Kidney (tissue), 14 donors: ENCODE results near the gene ABL2. TPM values are rescaled to one million over a fixed set of nuclear protein-coding genes. Genes with fewer than 3 reads are reported as not detected.
"Not testable (repeated sequence)": the region's sequence is repeated elsewhere in the genome, so short reads cannot be mapped to it uniquely, and the experiment has no call there.

ENCODE experiments used
- DNase-seq, 5 donors: peaks; one replicate each; pipeline ENCODE4 v3.0.0-alpha.2; 2013 to 2020
- FAIRE-seq: peaks from 2 replicates; lab custom pipeline; 2012; peaks lifted over from hg19 to GRCh38; lab: Jason Lieb, UNC
- H3K27ac ChIP-seq, 2 donors: one replicate each; pipeline ENCODE4 v1.7.0; 2013; ENCODE audit warnings: low read depth in 2 of 2, low read length in 2 of 2, inconsistent platforms in 1 of 2
- H3K27me3 ChIP-seq: one replicate; pipeline ENCODE4 v1.7.1; 2013; ENCODE audit warnings: low read length, inconsistent platforms; ENCODE audit not compliant: control insufficient read depth, insufficient read depth
- H3K36me3 ChIP-seq, 3 donors: one replicate each; pipeline versions ENCODE4 v1.7.0 to v1.7.1; 2013; ENCODE audit warnings: low read length in 3 of 3, control low read depth in 1 of 3, inconsistent platforms in 1 of 3; ENCODE audit not compliant: insufficient read depth in 3 of 3, control insufficient read depth in 2 of 3
- H3K4me1 ChIP-seq, 3 donors: one replicate each; pipeline versions ENCODE4 v1.7.0 to v1.7.1; 2013; ENCODE audit warnings: low read length in 3 of 3, inconsistent platforms in 1 of 3, low read depth in 1 of 3; ENCODE audit not compliant: control insufficient read depth in 2 of 3, insufficient read depth in 2 of 3
- H3K4me3 ChIP-seq, 3 donors: one replicate each; pipeline versions ENCODE4 v1.7.0 to v1.8.1; 2013; ENCODE audit warnings: low read length in 3 of 3, control low read depth in 1 of 3, inconsistent platforms in 1 of 3
- H3K9ac ChIP-seq, 3 donors: one replicate each; pipeline versions ENCODE4 v1.7.0 to v1.7.1; 2013; ENCODE audit warnings: low read length in 3 of 3, control low read depth in 1 of 3, inconsistent platforms in 1 of 3
- H3K9me3 ChIP-seq, 3 donors: one replicate each; pipeline versions ENCODE4 v1.7.0 to v1.7.1; 2013; ENCODE audit warnings: low read length in 3 of 3, control low read depth in 1 of 3, inconsistent platforms in 1 of 3; ENCODE audit not compliant: control insufficient read depth in 2 of 3, insufficient read depth in 1 of 3
- CTCF ChIP-seq: IDR thresholded peaks from 3 replicates; pipeline ENCODE4 v1.5.1; 2012; ENCODE audit warnings: mild to moderate bottlenecking, moderate library complexity, borderline replicate concordance; ENCODE audit not compliant: insufficient read depth; ENCODE audit errors: extremely low read depth
- intact Hi-C: fragments of 100-400 bp; cut with DNase I; formaldehyde crosslinking; loops from one replicate; pipeline ENCODE4 v1.11.1; 2022
- polyA plus RNA-seq: library from polyadenylated mRNA; stranded (reverse); fragments of 350-450 nt; fragmentation: Illumina TruSeq; extraction: RNeasy Lipid Tissue Mini Kit (QIAGEN cat#74804); gene quantifications from one replicate; pipeline ENCODE4 v1.2.3, GENCODE V29; 2014; ENCODE audit warnings: low read depth, low replicate concordance; ENCODE audit not compliant: insufficient read depth
- total RNA-seq: library from RNA; stranded (reverse); fragmentation: NEBNext Ultra II Directional; extraction: Animal tissue kit (Norgen Biotek cat#: 25700); gene quantifications from one replicate; pipeline ENCODE4 v1.2.1, GENCODE V29; 2021
- donor health status: control.
- donor health status: control.
- donor health status: control.
- donor health status: control.
- donor health status: control.
- donor health status: DM: yes; HTN: yes; CAD: no.
- donor health status: Normal renal cell carcinoma (clear cell type).

The ABL2 gene
- total and polyA plus RNA-seq, 2 donors from 2014 or later = 1.6 to 29.6 TPM

GRCh38 chr1:179141592-179142251 lies 87.8 kb downstream of the ABL2 start:
- FAIRE-seq = no peak
- Histone ChIP-seq H3K4me1 (no peaks in the 10 kb centered on the region), H3K36me3 (no peaks in the 10 kb centered on the region), H3K9ac (no peak overlapping the region), H3K27me3 (no peaks in the 10 kb centered on the region), H3K9me3 (no peaks in the 10 kb centered on the region), H3K27ac (peak overlapping the region in 1 of 2 donors; percentile 13), H3K4me3 (no peak overlapping the region)
- no peak for DNase-seq
- no peak for TF ChIP-seq CTCF
- intact Hi-C loops = no loop called here

- H3K9ac ChIP-seq, H3K4me1 ChIP-seq, H3K4me3 ChIP-seq, DNase-seq, intact Hi-C loops, FAIRE-seq, H3K27ac ChIP-seq, H3K9me3 ChIP-seq, H3K36me3 ChIP-seq, H3K27me3 ChIP-seq: not testable (repeated sequence)
These were observed 90.7 kb downstream of the ABL2 start for GRCh38 chr1:179138755-179139154.

GRCh38 chr1:179137617-179138255 lies 91.7 kb downstream of the ABL2 start:
- Histone ChIP-seq H3K36me3 (no peaks in the 10 kb centered on the region), H3K9me3 (no peaks in the 10 kb centered on the region), H3K27me3 (no peaks in the 10 kb centered on the region), H3K27ac (no peak overlapping the region), H3K9ac (no peak overlapping the region), H3K4me1 (no peaks in the 10 kb centered on the region), H3K4me3 (no peak overlapping the region)
- FAIRE-seq = no peak
- TF ChIP-seq CTCF = no peak
- intact Hi-C loops = no loop called here
- no peak for DNase-seq

GRCh38 chr1:179135707-179136106 lies 93.8 kb downstream of the ABL2 start:
- intact Hi-C loops, H3K9me3 ChIP-seq, H3K4me3 ChIP-seq, H3K27me3 ChIP-seq, DNase-seq, H3K36me3 ChIP-seq, H3K4me1 ChIP-seq, H3K27ac ChIP-seq, FAIRE-seq, H3K9ac ChIP-seq: not testable (repeated sequence)

GRCh38 chr1:179135168-179135567 lies 94.3 kb downstream of the ABL2 start:
- H3K27ac ChIP-seq, H3K36me3 ChIP-seq, H3K9ac ChIP-seq, H3K9me3 ChIP-seq, H3K27me3 ChIP-seq, intact Hi-C loops, FAIRE-seq, DNase-seq, H3K4me3 ChIP-seq, H3K4me1 ChIP-seq: not testable (repeated sequence)
